ENCODE measurements around the gene SP110.

GRCh38 chr2:230217424-230217823 is 2.4 kb downstream of the SP110 start:
- no peak for TF ChIP-seq CTCF (IDR thresholded peaks at IDR 0.05)
- no peak for TF ChIP-seq POLR2A (IDR thresholded peaks at IDR 0.05)
